SK-N-SH (cell line): Measurements from ENCODE around the gene IFI6. TPM values are rescaled to one million over a fixed set of nuclear protein-coding genes. Genes with fewer than 3 reads are reported as not detected.

Source experiments
- CTCF ChIA-PET: fragments of 300-600, 350-600 bp; formaldehyde crosslinking; extraction: SDS; loops from one replicate; lab custom pipeline; 2021; lab: Yijun Ruan, JAX
- POLR2A ChIA-PET: fragments of 350-600 bp; sonication (Branson Sonifier 250); formaldehyde crosslinking; extraction: SDS; loops from one replicate; lab custom pipeline; 2020; ENCODE audit warnings: antibody characterized with exemption, inconsistent platforms; lab: Yijun Ruan, JAX
- DNase-seq: peaks from one replicate; pipeline ENCODE4 v3.0.0; 2012
- H2AFZ ChIP-seq: fragments of 200-600 bp; sonication (generic); 2 replicates; pipeline ENCODE4 v1.8.1; 2016; ENCODE audit warnings: antibody characterized with exemption, mild to moderate bottlenecking, low read depth
- H3F3A ChIP-seq: fragments of 200-600 bp; sonication (generic); replicated peaks from 2 replicates; pipeline ENCODE3; 2016; ENCODE audit warnings: antibody characterized with exemption, mild to moderate bottlenecking; ENCODE audit not compliant: insufficient read depth
- H3K27ac ChIP-seq, 2 experiments: fragments of 200-500 bp in 1 of 2; fragments of 200-600 bp in 1 of 2; sonication (Bioruptor generic) in 1 of 2; sonication (generic), shearing (Covaris generic) in 1 of 2; 2 replicates each; pipeline versions ENCODE4 v1.5.1 to v1.6.1; 2014 to 2016; ENCODE audit warnings: low read depth in 2 of 2, inconsistent platforms in 1 of 2, low read length in 1 of 2, mild to moderate bottlenecking in 1 of 2, mixed read lengths in 1 of 2
- H3K27me3 ChIP-seq: fragments of 200-600 bp; sonication (generic), shearing (Covaris generic); 2 replicates; pipeline ENCODE4 v1.6.1; 2016; ENCODE audit warnings: mixed run types; ENCODE audit not compliant: insufficient read depth
- H3K36me3 ChIP-seq, 2 experiments: fragments of 200-500 bp in 1 of 2; fragments of 200-600 bp in 1 of 2; sonication (Bioruptor generic) in 1 of 2; sonication (generic) in 1 of 2; replicated peaks in 1 of 2; 2 replicates each; pipeline versions ENCODE3 to v1.5.1; 2014 to 2016; ENCODE audit warnings: low read length in 1 of 2, mild to moderate bottlenecking in 1 of 2; ENCODE audit not compliant: insufficient read depth in 2 of 2, control insufficient read depth in 1 of 2
- H3K4me1 ChIP-seq, 2 experiments: fragments of 200-500 bp in 1 of 2; fragments of 200-600 bp in 1 of 2; sonication (Bioruptor generic) in 1 of 2; sonication (generic), shearing (Covaris generic) in 1 of 2; 2 replicates each; pipeline versions ENCODE4 v1.5.1 to v1.6.1; 2014 to 2016; ENCODE audit warnings: low read depth in 1 of 2, low read length in 1 of 2, mixed run types in 1 of 2; ENCODE audit not compliant: insufficient read depth in 2 of 2, control insufficient read depth in 1 of 2
- H3K4me2 ChIP-seq: fragments of 200-600 bp; sonication (generic), shearing (Covaris generic); 2 replicates; pipeline ENCODE4 v1.6.1; 2017; ENCODE audit warnings: mixed run types
- H3K4me3 ChIP-seq, 2 experiments: fragments of 200-500 bp in 1 of 2; fragments of 200-600 bp in 1 of 2; sonication (Bioruptor generic) in 1 of 2; sonication (generic), shearing (Covaris generic) in 1 of 2; 2 replicates each; pipeline versions ENCODE4 v1.5.1 to v1.8.1; 2014 to 2016; ENCODE audit warnings: low read depth in 2 of 2, inconsistent platforms in 1 of 2, low read length in 1 of 2, mild to moderate bottlenecking in 1 of 2, mixed read lengths in 1 of 2, moderate library complexity in 1 of 2
- H3K79me2 ChIP-seq: fragments of 200-600 bp; sonication (generic); 2 replicates; pipeline ENCODE4 v1.8.1; 2017; ENCODE audit warnings: mild to moderate bottlenecking; ENCODE audit not compliant: insufficient read depth
- H3K9ac ChIP-seq: fragments of 200-600 bp; sonication (generic); 2 replicates; pipeline ENCODE4 v1.6.1; 2017; ENCODE audit warnings: mixed run types
- H3K9me2 ChIP-seq: fragments of 200-600 bp; sonication (generic); 2 replicates; pipeline ENCODE4 v1.6.1; 2017; ENCODE audit warnings: mixed run types
- H3K9me3 ChIP-seq: fragments of 200-600 bp; sonication (generic); 2 replicates; pipeline ENCODE4 v1.6.1; 2017; ENCODE audit warnings: mixed run types, mild to moderate bottlenecking, moderate library complexity
- H4K20me1 ChIP-seq: fragments of 200-600 bp; sonication (generic); 2 replicates; pipeline ENCODE4 v1.6.1; 2017; ENCODE audit warnings: mild to moderate bottlenecking, mixed run types; ENCODE audit not compliant: insufficient read depth
- CHD2 ChIP-seq: fragments of 150-350 bp; IDR thresholded peaks from 2 replicates; pipeline ENCODE4 v1.6.1; 2018; ENCODE audit warnings: low read length; ENCODE audit not compliant: partially characterized antibody
- ELF1 ChIP-seq: IDR thresholded peaks from 2 replicates; pipeline ENCODE4 v1.4.0; 2012
- FOSL2 ChIP-seq: IDR thresholded peaks from 2 replicates; pipeline ENCODE4 v1.4.0; 2012; ENCODE audit warnings: low read depth, mild to moderate bottlenecking, moderate library complexity, borderline replicate concordance
- FOXJ3 ChIP-seq: sonication (generic); formaldehyde crosslinking; IDR thresholded peaks from 2 replicates; pipeline ENCODE4 v1.5.1; 2020; ENCODE audit warnings: mild to moderate bottlenecking, missing genetic modification reagents
- FOXM1 ChIP-seq: IDR thresholded peaks from 2 replicates; pipeline ENCODE4 v1.4.0; 2012; ENCODE audit warnings: low read depth, mild to moderate bottlenecking
- GATA2 ChIP-seq: sonication (generic); formaldehyde crosslinking; IDR thresholded peaks from 2 replicates; pipeline ENCODE4 v1.5.0; 2020; ENCODE audit warnings: mild to moderate bottlenecking, missing genetic modification reagents
- IRF3 ChIP-seq: fragments of 150-350 bp; IDR thresholded peaks from 2 replicates; pipeline ENCODE4 v1.6.1; 2016; ENCODE audit warnings: mild to moderate bottlenecking, low read depth, low read length
- MAX ChIP-seq: IDR thresholded peaks from 2 replicates; pipeline ENCODE4 v1.4.0; 2012; ENCODE audit warnings: low read depth
- MEF2A ChIP-seq: IDR thresholded peaks from 2 replicates; pipeline ENCODE4 v1.4.0; 2012; ENCODE audit warnings: low read depth, borderline replicate concordance
- MXI1 ChIP-seq: IDR thresholded peaks from 2 replicates; pipeline ENCODE4 v1.6.1; 2012; ENCODE audit warnings: mild to moderate bottlenecking, low read depth, low read length, improper control_type of control experiment
- RAD21 ChIP-seq: IDR thresholded peaks from 2 replicates; pipeline ENCODE4 v1.6.1; 2012; ENCODE audit warnings: mild to moderate bottlenecking, low read length
- REST ChIP-seq: IDR thresholded peaks from 2 replicates; pipeline ENCODE4 v1.6.1; 2012; ENCODE audit warnings: mild to moderate bottlenecking, low read depth, low read length, moderate library complexity
- RXRA ChIP-seq: IDR thresholded peaks from 2 replicates; pipeline ENCODE4 v1.4.0; 2012; ENCODE audit warnings: low read depth, mild to moderate bottlenecking, borderline replicate concordance
- SMC3 ChIP-seq: IDR thresholded peaks from 2 replicates; pipeline ENCODE4 v1.6.1; 2012; ENCODE audit warnings: low read depth, low read length, improper control_type of control experiment
- TEAD4 ChIP-seq: IDR thresholded peaks from 2 replicates; pipeline ENCODE4 v1.4.0; 2012; ENCODE audit warnings: mild to moderate bottlenecking, borderline replicate concordance; ENCODE audit not compliant: insufficient read depth
- USF1 ChIP-seq: IDR thresholded peaks from 2 replicates; pipeline ENCODE4 v1.4.0; 2012; ENCODE audit warnings: low read depth, borderline replicate concordance
- YY1 ChIP-seq: IDR thresholded peaks from 2 replicates; pipeline ENCODE4 v1.4.0; 2012; ENCODE audit warnings: low read depth, mild to moderate bottlenecking
- WGBS: methylation state at CpG from one replicate; pipeline ENCODE4 v1.1.6; 2017; ENCODE audit warnings: low lambda C conversion rate; 5-methylcytosine and 5-hydroxymethylcytosine counted together
- polyA plus RNA-seq, 3 experiments: library from polyadenylated mRNA; depleted of rRNA; stranded (reverse); fragments of >200 nt; gene quantifications; 2 replicates each; pipeline ENCODE4 v1.2.3, GENCODE V29; 2012

The IFI6 gene
- polyA plus RNA-seq, 1 of the 3 experiments (the other 2 are of a cell fraction), result 35.6 TPM

GRCh38 chr1:27648602-27649305 is 23.2 kb downstream of the IFI6 start:
- TF ChIP-seq MXI1 (no peak), FOXJ3 (CRISPR knock-in tag) (no peak), FOSL2 (no peak), CHD2 (no peak), ELF1 (no peak), IRF3 (no peak), RAD21 (no peak), RXRA (no peak), GATA2 (CRISPR knock-in tag) (no peak), REST (no peak), MEF2A (no peak), YY1 (no peak), MAX (no peak), TEAD4 (no peak), SMC3 (no peak), FOXM1 (no peak), USF1 (no peak)
- ChIA-PET POLR2A (no interaction called here), CTCF (interaction anchor here (0.9 to 3.0 kb wide), 4 partner anchors 14 to 43 kb away, joined by 3 to 13 read pairs (median 7); no protein-coding TSS in a partner anchor)
- H2AFZ ChIP-seq, result no peak overlapping the region
- H3K27me3 ChIP-seq, result no peaks in the 10 kb centered on the region
- H3K4me3 ChIP-seq, result no peak overlapping the region
- H3K9ac ChIP-seq, result no peak overlapping the region
- H3K79me2 ChIP-seq, result no peaks in the 10 kb centered on the region
- H3K9me2 ChIP-seq, result no peaks in the 10 kb centered on the region
- H3F3A ChIP-seq, result no peaks in the 10 kb centered on the region
- no peaks in the 10 kb centered on the region for H3K9me3 ChIP-seq
- no peak overlapping the region for H3K27ac ChIP-seq
- no peaks in the 10 kb centered on the region for H4K20me1 ChIP-seq
- peaks cover 4 to 7% of the 10 kb centered on the region in 2 experiments; a peak in 2 of 4 replicates for H3K4me1 ChIP-seq
- no peak for DNase-seq
- 83% methylated on average over 6 of the region's 6 CpGs for WGBS
- H3K4me2 ChIP-seq, result no peak overlapping the region
- no peaks in the 10 kb centered on the region for H3K36me3 ChIP-seq
